ENCODE results near the gene EXOC4.

GRCh38 chr7:133963629-133964028 is 710.8 kb downstream of the EXOC4 start:
- TF ChIP-seq CTCF (IDR thresholded peaks at IDR 0.05) (no peak), POLR2A (IDR thresholded peaks at IDR 0.05) (no peak), POLR2AphosphoS5 (IDR thresholded peaks at IDR 0.05) (no peak)
